T-cell (primary cell): ENCODE measurements around the gene STAMBPL1. TPM values are rescaled to one million over a fixed set of nuclear protein-coding genes. Genes with fewer than 3 reads are reported as not detected.

ENCODE experiments used
- ATAC-seq, 4 experiments: fragments of 200-7000 bp in 3 of 4; fragments of 150-1000 bp in 1 of 4; cut with Tn5 transposase; replicated peaks in 1 of 4; 1 replicate in 3 of 4; 2 replicates in 1 of 4; pipeline ENCODE4 v1.10.0; 2021; ENCODE audit warnings: moderate library complexity in 3 of 4, mild to moderate bottlenecking in 2 of 4, moderate number of reproducible peaks in 1 of 4
- CTCF ChIA-PET, 2 donors: fragments of 300-600 bp; sonication (Branson Sonifier 250); formaldehyde crosslinking; loops; one replicate each; lab custom pipeline; 2022; ENCODE audit warnings: antibody characterized with exemption in 2 of 2; lab: Charles Lee
- POLR2A ChIA-PET, 2 donors: fragments of 300-600 bp; sonication (Branson Sonifier 250); formaldehyde crosslinking; loops; one replicate each; lab custom pipeline; 2022; ENCODE audit warnings: antibody characterized with exemption in 2 of 2; lab: Charles Lee
- DNase-seq, 35 experiments: peaks; one replicate each; pipeline versions ENCODE4 v3.0.0 to v3.0.0-alpha.2; 2013 to 2023
- H3K27ac ChIP-seq: one replicate; pipeline ENCODE4 v1.5.1; 2013; ENCODE audit warnings: low read length
- H3K27me3 ChIP-seq, 2 experiments: replicated peaks in 1 of 2; 1 replicate in 1 of 2; 2 replicates in 1 of 2; pipeline versions ENCODE4 v1.6.1 to v1.7.0; 2013; ENCODE audit warnings: low read length in 1 of 2, mixed read lengths in 1 of 2; ENCODE audit not compliant: control insufficient read depth in 2 of 2, insufficient read depth in 2 of 2; ENCODE audit errors: extremely low read depth in 1 of 2
- H3K36me3 ChIP-seq, 2 donors: 1 replicate in 1 of 2; 2 replicates in 1 of 2; pipeline versions ENCODE4 v1.6.1 to v1.7.0; 2013; ENCODE audit warnings: low read length in 1 of 2; ENCODE audit not compliant: control insufficient read depth in 2 of 2, insufficient read depth in 1 of 2; ENCODE audit errors: extremely low read depth in 1 of 2
- H3K4me1 ChIP-seq, 2 experiments: 1 replicate in 1 of 2; 2 replicates in 1 of 2; pipeline versions ENCODE4 v1.6.1 to v1.7.0; 2013; ENCODE audit warnings: low read length in 2 of 2, mixed read lengths in 1 of 2; ENCODE audit not compliant: insufficient read depth in 2 of 2, control insufficient read depth in 1 of 2; ENCODE audit errors: extremely low read depth in 1 of 2
- H3K4me3 ChIP-seq, 2 donors: 1 replicate in 1 of 2; 2 replicates in 1 of 2; pipeline versions ENCODE4 v1.5.1 to v1.7.0; 2013; ENCODE audit warnings: mild to moderate bottlenecking in 2 of 2, low read length in 1 of 2, moderate library complexity in 1 of 2; ENCODE audit not compliant: control insufficient read depth in 1 of 2; ENCODE audit errors: extremely low read depth in 1 of 2
- H3K9me3 ChIP-seq: 2 replicates; pipeline ENCODE4 v1.7.0; 2013
- H3K27ac Mint-ChIP-seq, 2 donors: one replicate each; pipeline ENCODE4 v1.8.0; 2020 to 2021; ENCODE audit warnings: mild to moderate bottlenecking in 2 of 2, mixed read lengths in 2 of 2
- H3K27me3 Mint-ChIP-seq, 2 donors: one replicate each; pipeline ENCODE4 v1.8.0; 2021 to 2022; ENCODE audit warnings: mixed read lengths in 2 of 2
- H3K36me3 Mint-ChIP-seq: one replicate; pipeline ENCODE4 v1.8.0; 2021; ENCODE audit warnings: mixed read lengths
- H3K4me1 Mint-ChIP-seq, 3 donors: one replicate each; pipeline ENCODE4 v1.8.0; 2020 to 2022; ENCODE audit warnings: mixed read lengths in 3 of 3, mild to moderate bottlenecking in 1 of 3
- H3K4me3 Mint-ChIP-seq, 3 donors: one replicate each; pipeline ENCODE4 v1.8.0; 2020 to 2022; ENCODE audit warnings: mild to moderate bottlenecking in 3 of 3, mixed read lengths in 3 of 3, moderate library complexity in 3 of 3
- H3K9me3 Mint-ChIP-seq, 3 donors: one replicate each; pipeline ENCODE4 v1.8.0; 2020 to 2022; ENCODE audit warnings: mixed read lengths in 3 of 3
- WGBS: methylation state at CpG from one replicate; pipeline ENCODE4 v1.1.5; 2013; ENCODE audit warnings: missing lambda C conversion rate; ENCODE audit not compliant: insufficient coverage; 5-methylcytosine and 5-hydroxymethylcytosine counted together
- total RNA-seq, 35 experiments: library from RNA in 6 of 35; stranded (reverse) in 6 of 35; fragments of 120-200 nt in 1 of 35; gene quantifications; one replicate each; pipeline versions ENCODE4 v1.2.1 to v1.2.4 and lab custom pipeline; 2013 to 2026

The STAMBPL1 gene
- total RNA-seq, 5 donors from 2014 or later (not counting 1 experiment from before 2014, with no cell fraction given): 27.5 to 37.8 (median 34.5) TPM

GRCh38 chr10:88875081-88875480 is 5.0 kb upstream of the STAMBPL1 start:
- peaks cover 19 to 27% (median 21%) of the 10 kb centered on the region in 3 donors for H3K4me1 Mint-ChIP-seq
- H3K9me3 Mint-ChIP-seq: peaks cover 0 to 3% (median 0%) of the 10 kb centered on the region in 3 donors
- H3K27ac Mint-ChIP-seq: no peak overlapping the region
- ATAC-seq (no peak), DNase-seq (no peak)
- H3K36me3 Mint-ChIP-seq: no peaks in the 10 kb centered on the region
- Histone ChIP-seq H3K9me3 (no peaks in the 10 kb centered on the region), H3K36me3 (no peaks in the 10 kb centered on the region), H3K27me3 (no peaks in the 10 kb centered on the region), H3K4me3 (no peak overlapping the region), H3K27ac (no peak overlapping the region), H3K4me1 (peaks cover 17% of the 10 kb centered on the region in 2 experiments)
- no peak overlapping the region for H3K4me3 Mint-ChIP-seq
- no peaks in the 10 kb centered on the region for H3K27me3 Mint-ChIP-seq
- CTCF ChIA-PET: interaction anchor here in 1 of 2 donors (0.7 kb wide), 1 partner anchor 162 kb away, joined by 3 read pairs; no protein-coding TSS in a partner anchor
- POLR2A ChIA-PET: no interaction called here

- DNase-seq: no peak
- peaks cover 17 to 28% of the 10 kb centered on the region in 2 experiments for H3K4me1 ChIP-seq
These were observed 2.7 kb upstream of the STAMBPL1 start for GRCh38 chr10:88877298-88877697.

DNA sequence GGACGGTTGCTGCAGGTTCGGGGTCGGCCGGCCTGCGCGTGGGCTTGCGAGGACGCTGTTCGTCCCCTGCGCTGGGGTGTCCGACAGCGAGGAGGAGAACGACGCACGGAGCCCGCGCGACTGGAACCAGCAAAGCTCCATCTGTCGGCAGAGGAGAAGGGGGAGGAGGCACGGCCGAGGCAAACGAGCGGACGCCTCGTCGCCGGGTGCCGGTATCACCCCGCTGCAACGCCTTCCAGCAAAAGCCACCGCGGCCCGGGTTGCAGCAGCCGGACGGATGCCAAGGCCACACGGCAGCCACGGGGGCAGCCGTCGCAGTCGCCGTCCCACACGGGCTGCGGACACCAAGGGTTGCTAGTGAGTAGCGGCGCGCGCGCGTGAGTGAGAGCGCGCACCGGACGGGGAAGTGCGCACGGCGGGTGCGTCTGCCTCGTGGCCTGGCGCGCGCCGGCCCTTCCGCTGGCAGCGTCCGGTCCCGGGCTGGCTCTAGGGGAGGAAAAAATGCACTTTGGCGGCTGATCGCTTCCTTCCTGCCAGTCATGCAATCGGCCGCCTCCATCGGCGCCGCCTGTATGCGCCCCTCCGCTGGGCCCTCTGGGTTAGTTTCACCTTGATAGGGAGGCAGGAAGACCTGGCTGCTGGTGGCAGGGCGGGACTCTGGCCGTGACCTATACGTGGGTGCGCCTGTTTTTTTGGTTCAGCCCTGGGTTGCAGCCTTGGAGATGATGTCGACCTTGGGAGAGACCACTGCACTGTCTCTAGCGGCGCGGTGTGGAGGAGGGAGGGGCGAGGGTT is 434 bp downstream of the STAMBPL1 start:
- no peaks in the 10 kb centered on the region for H3K27me3 Mint-ChIP-seq
- peak overlapping the region; percentile 70 to 87 for H3K4me3 ChIP-seq
- peaks cover 6% of the 10 kb centered on the region for H3K36me3 Mint-ChIP-seq
- H3K4me1 ChIP-seq: peaks cover 17 to 41% of the 10 kb centered on the region in 2 experiments
- H3K27ac Mint-ChIP-seq: peak overlapping the region; percentile 88 to 94
- WGBS: under 1% methylated on average over 73 of the region's 84 CpGs
- H3K27ac ChIP-seq: peak overlapping the region; percentile 81
- H3K27me3 ChIP-seq: no peaks in the 10 kb centered on the region
- peaks cover 64 to 70% (median 68%) of the 10 kb centered on the region in 3 donors for H3K4me1 Mint-ChIP-seq
- peak; percentile 37 to 79 (median 61) for DNase-seq
- H3K4me3 Mint-ChIP-seq: peak overlapping the region; percentile 97 to 98 (median 97)
- peak; percentile 77 to 81 (median 80) for ATAC-seq
- CTCF ChIA-PET: interaction anchor here in 1 of 2 donors (0.6 to 2.0 kb wide), 8 partner anchors 15 to 1061 kb away, joined by 3 to 15 read pairs (median 3); no protein-coding TSS in a partner anchor
- POLR2A ChIA-PET: interaction anchor here (0.5 to 0.7 kb wide), 3 partner anchors 51 to 455 kb away, joined by 3 to 5 read pairs (median 4); no protein-coding TSS in a partner anchor
- no peaks in the 10 kb centered on the region for H3K9me3 ChIP-seq
- H3K9me3 Mint-ChIP-seq: no peaks in the 10 kb centered on the region
- H3K36me3 ChIP-seq: no peaks in the 10 kb centered on the region

More at GRCh38 chr10:88877298-88877697, 2.7 kb upstream of the STAMBPL1 start:
- Histone ChIP-seq H3K36me3 (no peaks in the 10 kb centered on the region), H3K9me3 (no peaks in the 10 kb centered on the region), H3K27ac (no peak overlapping the region), H3K4me3 (no peak overlapping the region), H3K27me3 (no peaks in the 10 kb centered on the region)
- CTCF ChIA-PET: interaction anchor here in 1 of 2 donors (0.8 to 2.1 kb wide), 3 partner anchors 12 to 50 kb away, joined by 3 to 9 read pairs (median 3); no protein-coding TSS in a partner anchor
- no peak overlapping the region for H3K4me3 Mint-ChIP-seq
- no peak for ATAC-seq
- peak overlapping the region in 1 of 2 donors; percentile 44 for H3K27ac Mint-ChIP-seq
- H3K36me3 Mint-ChIP-seq: no peaks in the 10 kb centered on the region
- POLR2A ChIA-PET: interaction anchor here in 1 of 2 donors (0.9 kb wide), 1 partner anchor 18 kb away, joined by 3 read pairs; no protein-coding TSS in a partner anchor
- H3K9me3 Mint-ChIP-seq: no peaks in the 10 kb centered on the region
- no peaks in the 10 kb centered on the region for H3K27me3 Mint-ChIP-seq
- WGBS: 100% methylated on average over 5 of the region's 6 CpGs
- peaks cover 32 to 40% (median 36%) of the 10 kb centered on the region in 3 donors for H3K4me1 Mint-ChIP-seq

- H3K36me3 ChIP-seq: no peaks in the 10 kb centered on the region
- Mint-ChIP-seq H3K27ac (peak overlapping the region; percentile 88 to 94), H3K4me1 (peaks cover 71 to 78% (median 76%) of the 10 kb centered on the region in 3 donors), H3K4me3 (peak overlapping the region; percentile 97 to 98 (median 97)), H3K27me3 (no peaks in the 10 kb centered on the region), H3K9me3 (no peaks in the 10 kb centered on the region), H3K36me3 (peaks cover 6% of the 10 kb centered on the region)
- ATAC-seq (no peak), DNase-seq (peak in 1 of 35 experiments; percentile 29)
- peak overlapping the region; percentile 81 for H3K27ac ChIP-seq
- H3K4me3 ChIP-seq: peak overlapping the region; percentile 70 to 87
- H3K9me3 ChIP-seq: no peaks in the 10 kb centered on the region
- 33% methylated on average over 1 of the region's 6 CpGs for WGBS
- peaks cover 17 to 41% of the 10 kb centered on the region in 2 experiments for H3K4me1 ChIP-seq
- CTCF ChIA-PET: interaction anchor here in 1 of 2 donors (0.7 to 1.0 kb wide), 2 partner anchors 41 to 46 kb away, joined by 3 to 8 read pairs; no protein-coding TSS in a partner anchor
- no peaks in the 10 kb centered on the region for H3K27me3 ChIP-seq
- POLR2A ChIA-PET: interaction anchor here (0.5 to 0.7 kb wide), 3 partner anchors 51 to 454 kb away, joined by 3 to 5 read pairs (median 4); no protein-coding TSS in a partner anchor
These were observed 1.3 kb downstream of the STAMBPL1 start for GRCh38 chr10:88881320-88881719.

GRCh38 chr10:88881922-88882645 is 2.0 kb downstream of the STAMBPL1 start:
- WGBS: 74% methylated on average over 3 of the region's 5 CpGs
- H3K4me1 ChIP-seq: peaks cover 22 to 46% of the 10 kb centered on the region in 2 experiments
- H3K27me3 ChIP-seq: no peaks in the 10 kb centered on the region
- H3K9me3 Mint-ChIP-seq: no peaks in the 10 kb centered on the region
- H3K9me3 ChIP-seq: no peaks in the 10 kb centered on the region
- peak overlapping the region; percentile 88 to 94 for H3K27ac Mint-ChIP-seq
- H3K4me3 Mint-ChIP-seq: peak overlapping the region; percentile 97 to 98 (median 97)
- ChIA-PET POLR2A (no interaction called here), CTCF (interaction anchor here in 1 of 2 donors (0.7 to 2.8 kb wide), 4 partner anchors 42 to 51 kb away, joined by 3 to 13 read pairs (median 6); no protein-coding TSS in a partner anchor)
- peak overlapping the region in 1 of 2 donors; percentile 87 for H3K4me3 ChIP-seq
- DNase-seq: no peak
- no peak for ATAC-seq
- peaks cover 6% of the 10 kb centered on the region for H3K36me3 Mint-ChIP-seq
- no peak overlapping the region for H3K27ac ChIP-seq
- no peaks in the 10 kb centered on the region for H3K36me3 ChIP-seq
- H3K27me3 Mint-ChIP-seq: no peaks in the 10 kb centered on the region
- H3K4me1 Mint-ChIP-seq: peaks cover 74 to 81% (median 78%) of the 10 kb centered on the region in 3 donors
